Right hindlimb (tissue), 1 donor: Measurements from ENCODE around the gene SLC24A3.

Source experiments
- DNase-seq: peaks from one replicate; pipeline ENCODE4 v3.0.0-alpha.2; 2018

The SLC24A3 gene

DNA sequence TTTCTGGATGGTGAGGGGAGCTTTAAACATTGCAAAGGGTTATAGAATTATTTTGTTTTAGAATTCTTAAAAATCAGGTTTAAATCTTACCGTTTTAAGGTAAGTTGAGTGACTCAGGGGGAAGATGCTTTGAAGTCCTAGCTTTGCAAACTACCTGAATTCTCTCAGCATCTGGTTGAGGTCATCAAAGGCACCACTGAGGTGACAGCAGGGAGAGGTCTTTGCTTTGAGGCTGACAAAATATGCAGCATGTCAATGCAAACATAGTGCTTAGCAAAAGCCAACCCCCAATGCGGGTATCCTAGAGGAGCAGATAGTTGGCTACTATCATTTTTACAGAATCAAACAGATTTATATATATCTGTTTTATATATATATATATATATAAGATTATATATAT, 219.5 kb downstream of the SLC24A3 start:
- DNase-seq, result no peak

DNA sequence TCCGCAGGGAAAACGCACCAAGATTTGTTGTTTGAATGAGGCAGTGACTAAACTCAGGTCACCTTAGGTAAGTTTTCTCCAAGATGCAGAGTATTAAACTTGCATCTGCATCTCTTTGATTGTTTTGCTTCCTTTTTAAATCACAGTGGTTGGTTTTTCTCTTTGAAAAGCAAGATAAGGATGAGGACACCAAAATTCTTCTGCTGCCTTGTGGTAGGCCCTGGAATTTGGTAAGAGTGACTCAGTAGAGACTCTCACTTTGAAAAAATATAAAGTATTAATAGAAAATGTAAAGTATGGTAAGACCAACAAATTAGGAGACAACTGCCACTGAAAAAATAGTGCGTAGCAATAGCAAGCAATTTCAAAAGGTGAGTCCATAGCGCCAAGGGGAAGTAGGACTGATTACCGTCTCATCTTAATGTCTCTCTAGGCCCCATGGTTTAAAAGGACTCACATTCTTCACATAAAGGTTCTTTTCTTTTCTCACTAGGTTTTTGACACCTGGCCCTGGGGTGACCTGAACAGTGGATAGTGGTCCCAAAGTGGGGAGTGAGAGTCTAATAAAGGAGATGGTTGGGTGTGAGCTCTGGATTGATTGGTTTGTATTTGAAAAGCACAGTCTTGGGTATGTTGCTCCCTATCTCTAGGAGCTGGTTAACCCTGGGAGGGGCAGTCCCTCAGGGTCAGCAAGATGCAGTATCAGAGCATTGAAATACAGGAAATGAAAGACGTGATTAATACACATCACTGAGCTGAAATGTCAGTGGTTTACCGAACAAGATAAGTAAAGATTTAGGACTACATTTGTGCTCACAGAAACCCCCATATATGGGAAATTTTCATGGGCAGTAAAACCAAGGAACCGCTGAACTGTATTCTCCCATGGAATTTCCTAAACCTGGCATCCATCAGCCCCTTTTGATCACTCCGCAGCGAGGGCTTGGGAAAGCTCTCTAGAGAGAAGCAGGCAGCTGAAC, 221.2 kb downstream of the SLC24A3 start:
- no peak for DNase-seq

DNA sequence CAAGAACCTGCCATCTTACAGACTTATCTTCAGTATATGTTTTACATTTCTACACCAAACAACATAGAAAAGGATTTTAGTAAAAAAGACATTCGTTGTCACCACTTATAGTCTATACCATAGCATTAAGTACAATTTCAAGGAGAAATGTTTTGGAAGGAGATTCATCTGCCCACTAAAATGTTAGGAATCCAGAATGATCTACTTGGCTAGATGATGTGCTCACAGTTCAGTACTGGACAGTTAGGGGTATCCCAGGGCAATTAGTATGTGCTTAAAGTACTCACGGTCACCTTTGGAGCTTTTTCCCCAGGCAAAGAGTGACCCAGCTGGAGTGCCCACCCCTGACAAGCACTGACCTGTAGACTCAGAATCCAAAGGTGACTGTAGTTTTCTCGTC, 222.9 kb downstream of the SLC24A3 start:
- no peak for DNase-seq

DNA sequence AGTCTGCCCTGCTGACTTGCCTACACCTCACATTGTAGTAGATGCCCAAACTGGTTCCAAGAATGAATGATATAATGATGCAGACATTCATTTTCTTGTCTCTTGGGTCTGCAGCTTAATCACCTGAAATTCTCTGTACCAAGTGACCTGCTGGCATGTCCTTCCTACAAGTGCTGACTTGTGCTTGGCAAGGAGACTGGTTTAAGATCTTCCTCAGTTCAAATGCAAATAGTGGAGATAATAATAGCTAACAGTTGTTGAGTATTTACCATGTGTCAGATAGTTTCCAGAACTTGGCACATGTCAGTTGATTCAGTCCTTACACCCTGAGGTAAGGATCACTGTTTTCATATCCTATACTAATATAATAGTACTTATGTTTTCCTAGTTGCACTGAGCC, 223.4 kb downstream of the SLC24A3 start:
- no peak for DNase-seq

DNA sequence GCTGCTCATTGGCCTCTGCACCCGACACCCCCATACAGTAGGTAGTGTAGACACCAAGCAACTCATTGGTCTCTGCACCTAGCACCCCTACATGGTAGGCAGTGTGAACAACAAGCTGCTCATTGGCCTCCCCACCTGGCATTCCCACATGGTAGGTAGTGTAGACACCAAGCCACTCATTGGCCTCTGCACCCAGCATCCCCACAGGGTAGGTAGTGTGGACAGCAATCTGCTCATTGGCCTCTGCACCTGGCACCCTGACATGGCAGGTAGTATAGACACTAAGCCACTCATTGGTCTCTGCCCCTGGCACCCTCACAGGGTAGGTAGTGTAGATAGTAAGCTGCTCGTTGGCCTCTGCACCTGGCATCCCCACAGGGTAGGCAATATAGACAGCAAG, 226.0 kb downstream of the SLC24A3 start:
- no peak for DNase-seq

DNA sequence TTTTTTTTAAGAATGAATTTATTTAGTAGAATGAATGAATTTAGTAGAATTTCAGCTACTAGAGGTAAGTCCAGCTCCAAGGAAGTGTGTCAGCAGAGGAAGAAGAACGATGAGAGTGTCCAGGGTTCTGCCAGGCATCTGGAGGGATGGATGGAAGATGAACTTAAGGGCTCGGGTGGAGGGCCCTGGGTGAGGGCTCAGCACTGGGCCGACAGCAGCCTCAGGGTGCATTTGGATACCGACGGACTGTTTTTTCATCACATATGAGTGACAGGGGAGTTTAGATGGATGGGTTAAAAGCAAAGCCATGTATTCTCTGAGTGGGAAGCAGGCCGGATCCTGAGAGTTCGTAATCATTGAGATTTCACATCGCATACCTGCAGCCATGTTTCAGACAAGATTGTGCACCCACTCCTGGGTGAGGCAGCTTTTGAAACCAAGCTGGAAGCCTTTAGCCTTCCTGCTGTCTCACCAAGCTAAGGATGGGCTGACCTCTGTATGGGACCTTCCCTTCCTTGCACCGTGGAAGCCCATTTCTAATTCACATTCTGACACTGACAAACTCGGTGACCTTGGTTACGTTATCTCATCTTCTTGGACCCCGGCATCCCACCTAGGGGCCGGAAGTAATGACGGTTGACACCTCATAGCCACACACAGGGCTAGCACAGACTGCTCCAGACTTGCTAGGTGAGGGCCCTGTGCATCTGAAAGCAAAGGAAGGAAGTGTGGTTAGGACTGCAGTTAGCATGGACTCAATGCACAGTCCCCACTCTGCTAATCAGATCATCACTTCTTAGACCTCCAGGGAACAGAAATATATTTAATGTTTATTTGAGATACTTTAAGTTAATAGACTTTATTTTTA, 228.5 kb downstream of the SLC24A3 start:
- DNase-seq, result no peak

DNA sequence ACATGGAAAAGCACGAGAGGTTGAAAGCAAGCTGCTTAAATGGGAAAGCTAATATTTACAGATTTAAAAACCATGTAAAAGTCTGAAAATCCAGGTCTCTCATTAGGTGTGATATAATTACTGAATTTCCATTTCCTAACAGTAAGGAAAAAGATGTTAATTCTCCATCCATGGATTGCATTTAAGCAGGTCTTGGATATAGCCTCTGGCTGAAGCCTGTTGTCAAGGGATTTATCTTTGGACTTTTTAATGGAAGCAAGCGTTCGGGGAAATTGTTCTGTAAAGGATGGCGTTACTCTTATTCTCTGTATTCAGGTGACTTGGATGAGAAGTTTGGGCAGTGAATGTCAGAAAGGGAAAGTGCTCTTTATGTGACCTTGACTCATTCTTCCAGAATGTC, 233.8 kb downstream of the SLC24A3 start:
- no peak for DNase-seq

DNA sequence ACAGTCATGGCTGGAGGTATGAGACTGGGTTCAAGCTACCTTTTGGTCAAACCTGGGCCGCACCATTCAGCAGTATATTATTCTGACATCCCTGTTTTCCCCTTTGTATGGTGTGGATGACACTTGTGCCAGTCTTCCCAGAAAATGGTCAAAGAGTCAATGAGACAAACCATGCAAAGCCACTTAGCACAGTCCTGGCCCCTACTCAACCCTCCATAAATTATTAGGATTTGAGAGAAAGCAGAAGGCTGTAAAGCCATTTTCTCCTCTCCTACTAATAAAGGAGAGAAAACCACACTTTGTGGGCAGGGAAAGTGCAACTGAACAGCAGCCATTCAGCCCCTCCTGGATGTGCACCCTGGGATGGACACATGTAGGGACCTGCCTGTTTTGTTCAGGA, 236.2 kb downstream of the SLC24A3 start:
- DNase-seq, result no peak

DNA sequence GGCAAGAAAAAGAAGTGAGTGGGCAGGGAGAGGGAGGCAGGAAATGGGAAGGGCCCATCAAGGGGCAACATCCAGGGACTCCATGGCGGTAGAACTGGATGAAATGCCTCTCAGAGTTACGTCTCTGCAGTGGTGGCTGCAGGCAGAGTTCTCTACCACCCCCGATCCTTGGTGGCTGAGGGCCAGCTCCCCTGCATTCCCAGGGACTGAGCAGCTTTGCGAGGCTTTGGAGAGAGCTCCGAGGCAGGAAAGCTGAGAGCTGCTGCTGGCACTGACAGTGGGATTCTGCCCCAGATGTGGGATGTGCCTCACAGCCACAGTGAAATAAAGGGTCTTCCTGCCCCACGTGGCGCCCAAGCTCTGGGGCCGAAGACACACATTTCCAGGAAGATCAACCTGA, 236.6 kb downstream of the SLC24A3 start:
- peak; percentile 33 for DNase-seq

DNA sequence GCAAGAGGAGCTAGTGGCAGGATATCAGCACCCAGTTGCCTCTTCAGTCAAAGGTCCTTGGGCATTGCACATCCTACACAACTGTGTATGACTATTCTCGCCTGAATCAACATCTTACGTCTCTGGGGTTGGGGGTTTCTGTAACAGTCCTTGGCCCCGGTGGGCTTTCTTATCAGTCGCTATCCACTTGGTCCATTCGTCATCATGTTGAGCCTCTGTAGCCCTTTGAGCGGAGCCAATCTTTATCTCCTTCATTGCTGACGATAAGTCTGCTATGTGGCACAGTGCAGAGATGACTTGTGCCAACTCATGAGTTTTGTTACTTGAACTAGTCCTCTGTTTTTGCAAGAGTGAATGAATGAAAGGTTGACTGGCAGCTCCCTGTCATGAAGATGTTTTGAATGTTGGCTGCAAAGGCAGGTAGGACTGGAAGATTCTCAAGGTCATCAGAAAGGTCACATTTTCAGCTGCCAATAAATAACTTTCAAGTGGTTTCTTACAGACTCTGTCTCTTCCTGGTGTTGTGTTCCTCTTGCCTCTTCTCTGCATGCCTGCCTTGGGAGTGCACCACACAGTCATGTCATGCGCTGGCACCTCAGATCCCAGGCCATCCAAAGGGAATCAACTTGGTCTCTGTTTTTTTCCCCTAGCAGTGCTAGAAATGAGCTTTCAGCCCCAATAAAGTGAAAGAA, 238.9 kb downstream of the SLC24A3 start:
- no peak for DNase-seq

DNA sequence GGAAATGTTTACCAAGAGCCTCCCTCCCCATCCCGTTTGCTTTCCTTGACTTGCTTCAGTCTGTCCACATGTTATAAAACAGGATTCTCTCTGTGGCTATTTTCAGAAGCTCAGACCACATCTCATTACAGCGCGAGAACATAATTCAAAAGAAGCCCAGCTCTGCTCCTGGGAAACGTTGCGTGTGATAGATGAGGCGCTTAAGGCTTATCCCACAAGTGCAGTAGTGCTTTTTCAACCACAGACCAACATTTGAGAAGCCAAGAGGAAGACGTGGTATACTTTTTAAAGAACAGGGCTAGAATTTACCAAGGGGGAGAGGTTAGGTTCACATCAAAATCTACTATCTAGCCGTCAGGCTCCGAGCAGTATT, 239.5 kb downstream of the SLC24A3 start:
- peak; percentile 29 for DNase-seq

DNA sequence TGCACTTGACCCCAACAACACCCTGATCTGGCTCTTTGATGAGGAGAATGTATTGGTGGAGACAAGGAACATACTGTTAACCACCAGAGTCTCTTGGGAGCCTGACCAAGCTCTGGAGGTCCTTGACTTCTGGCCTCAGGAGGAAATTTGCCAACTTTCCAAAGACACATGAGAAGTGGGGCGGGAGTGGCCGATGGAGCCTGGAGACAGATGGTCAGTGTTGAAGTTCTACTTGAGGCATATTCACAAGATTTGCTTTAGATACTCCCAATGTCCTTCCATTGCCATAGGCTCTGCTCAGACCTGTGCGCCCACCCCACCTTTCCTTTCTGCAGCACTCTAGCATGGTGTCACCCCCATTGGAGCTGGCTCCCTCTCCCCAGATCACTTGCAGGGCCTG, 241.0 kb downstream of the SLC24A3 start:
- no peak for DNase-seq

DNA sequence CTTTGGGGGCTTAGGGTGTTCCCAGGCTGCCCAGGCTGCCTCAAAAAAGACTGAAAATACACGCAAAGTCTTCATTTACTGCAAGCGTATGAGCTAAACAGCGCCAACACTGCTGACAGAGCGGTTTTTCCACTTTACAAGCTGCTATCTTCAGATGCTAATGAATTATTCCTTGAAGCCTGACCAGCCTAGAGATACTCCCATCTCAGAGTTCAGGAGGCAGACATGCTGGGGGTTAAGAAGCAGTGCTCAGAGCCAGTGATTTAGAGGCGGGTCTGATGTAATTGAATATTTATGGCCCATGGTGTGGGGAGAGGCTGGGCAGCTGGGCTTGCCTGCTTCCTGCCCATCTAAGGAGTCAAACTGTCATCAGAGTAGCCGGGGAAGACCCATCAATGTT, 241.4 kb downstream of the SLC24A3 start:
- DNase-seq, result no peak

DNA sequence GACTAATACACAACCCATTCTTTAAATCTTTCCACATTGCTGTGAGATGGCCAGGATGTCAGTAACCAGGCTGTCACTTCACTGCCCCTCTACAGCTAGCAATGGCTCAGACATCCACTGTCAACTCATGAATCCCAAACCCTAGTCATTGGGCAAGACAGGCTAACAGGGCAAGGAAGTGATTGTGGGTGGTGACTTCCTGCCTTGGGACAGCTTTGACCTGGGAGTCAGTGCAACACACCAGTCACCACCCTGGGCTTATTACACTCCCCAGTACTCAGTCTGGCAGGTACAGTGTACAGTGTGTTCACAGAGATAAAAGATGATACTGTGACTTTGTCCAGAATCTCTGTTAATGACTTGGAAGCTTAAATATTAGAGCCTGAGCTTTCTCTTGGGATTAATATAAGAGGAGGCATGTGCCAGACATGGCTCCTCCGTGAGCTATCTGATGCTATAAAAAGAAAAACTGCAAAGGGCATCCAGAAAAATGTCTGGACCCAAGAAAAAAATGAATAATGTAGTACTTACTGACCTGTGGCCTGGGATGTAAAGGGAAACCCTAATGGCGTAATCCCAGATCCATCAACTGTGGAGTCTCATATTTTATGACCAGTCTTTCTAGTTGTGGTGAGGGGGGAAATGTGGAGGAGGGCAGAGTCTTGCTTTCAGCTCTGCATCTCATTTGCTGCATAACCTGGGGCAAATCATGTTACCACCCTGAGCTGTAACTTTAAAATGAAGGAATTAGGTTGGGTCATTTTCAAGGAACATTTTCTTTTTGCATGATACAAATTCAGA, 244.4 kb downstream of the SLC24A3 start:
- no peak for DNase-seq

DNA sequence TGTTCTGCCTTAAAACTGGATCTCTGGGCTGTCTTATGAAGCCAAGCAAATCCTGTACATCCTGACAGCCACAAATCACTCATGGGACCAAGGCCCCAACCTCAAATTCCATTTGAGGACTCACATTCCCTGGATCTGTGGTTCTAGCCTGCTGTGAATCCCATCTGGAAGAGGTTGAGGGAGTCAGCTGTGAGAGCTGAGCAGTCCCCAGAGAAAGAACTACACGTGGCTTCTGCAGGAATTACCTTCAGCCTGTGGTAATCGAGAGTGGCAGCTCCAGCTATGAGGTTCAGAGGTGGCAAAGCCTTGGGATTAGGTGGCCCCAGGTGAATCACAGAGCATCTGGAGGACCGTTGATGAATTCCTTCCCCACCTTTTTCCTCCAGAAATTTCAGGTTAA, 245.2 kb downstream of the SLC24A3 start:
- DNase-seq, result no peak

DNA sequence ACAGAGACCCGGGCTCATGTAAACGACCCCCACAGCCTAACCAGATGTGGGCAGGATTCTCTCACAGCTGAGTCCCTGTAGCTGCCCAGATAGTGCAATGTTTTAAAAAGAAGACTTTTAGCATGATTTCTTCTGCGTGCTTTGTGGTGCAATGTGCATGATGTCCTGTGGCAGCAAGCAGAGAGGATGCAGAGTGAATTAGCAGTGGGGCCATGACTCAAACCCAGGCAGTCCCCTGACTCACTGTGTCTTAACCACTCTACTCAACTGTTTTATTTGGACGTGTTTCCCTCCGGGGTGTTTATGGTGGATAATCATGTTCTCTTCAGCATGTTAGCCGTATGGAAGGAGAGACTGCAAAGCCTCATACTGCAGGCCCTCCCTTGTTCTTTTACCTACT, 247.9 kb downstream of the SLC24A3 start:
- DNase-seq, result no peak

DNA sequence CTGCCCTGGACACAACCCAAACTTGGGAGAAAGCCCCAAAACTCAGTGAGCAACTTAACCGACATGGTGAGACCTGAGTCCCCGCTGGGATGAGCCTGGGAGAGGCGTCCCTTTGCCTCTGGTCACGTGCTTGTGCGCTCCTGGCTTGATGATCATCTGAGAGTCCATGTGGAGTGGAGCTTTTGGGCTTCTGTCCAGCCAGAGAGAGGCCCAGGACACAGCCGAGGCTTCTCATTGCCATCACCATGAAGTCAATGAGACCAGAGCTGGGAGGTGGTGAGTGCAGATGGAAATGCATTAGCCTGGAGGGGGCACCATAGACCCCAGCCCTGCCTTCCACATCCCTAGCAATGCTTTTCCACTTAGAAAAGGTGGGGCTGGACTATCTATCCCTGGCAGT, 250.0 kb downstream of the SLC24A3 start:
- no peak for DNase-seq

DNA sequence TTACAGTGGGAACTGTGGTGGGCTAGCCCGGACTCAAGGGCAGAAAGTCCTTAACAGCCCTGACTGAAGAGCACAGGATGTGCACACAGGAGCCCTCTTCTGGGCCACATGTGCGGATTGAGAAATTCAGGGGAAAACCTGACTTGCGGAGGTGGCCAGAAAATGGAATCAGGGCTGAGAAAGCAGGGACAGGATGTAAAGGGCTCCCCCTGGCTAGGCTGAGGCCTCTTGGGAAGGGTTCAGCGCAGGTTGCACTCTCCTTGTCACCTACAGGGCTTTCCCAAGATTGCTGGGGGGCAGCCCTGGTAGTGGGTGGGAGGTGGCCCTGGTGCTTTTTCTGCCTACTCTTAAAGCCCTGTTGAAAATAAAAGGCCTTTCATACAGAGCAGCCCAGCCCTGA, 251.2 kb downstream of the SLC24A3 start:
- no peak for DNase-seq

DNA sequence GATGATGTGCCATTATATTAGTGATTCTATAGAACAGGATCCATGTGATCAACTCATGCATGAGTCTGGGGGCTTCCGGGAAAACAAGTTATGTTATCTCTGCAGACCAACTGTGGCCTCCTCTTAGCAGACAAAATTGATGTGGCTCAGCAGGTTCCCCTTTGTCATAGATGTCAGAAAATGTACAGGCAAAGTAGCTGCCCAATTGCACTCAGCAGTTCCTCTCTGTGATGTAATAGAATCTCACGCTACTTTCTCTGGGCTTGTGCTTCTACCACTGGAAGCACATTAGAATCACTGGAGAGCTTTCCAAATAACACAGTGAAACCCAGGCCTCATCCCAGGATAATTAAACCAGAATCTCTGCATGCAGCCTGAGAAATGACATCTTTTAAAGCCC, 253.1 kb downstream of the SLC24A3 start:
- DNase-seq, result no peak

DNA sequence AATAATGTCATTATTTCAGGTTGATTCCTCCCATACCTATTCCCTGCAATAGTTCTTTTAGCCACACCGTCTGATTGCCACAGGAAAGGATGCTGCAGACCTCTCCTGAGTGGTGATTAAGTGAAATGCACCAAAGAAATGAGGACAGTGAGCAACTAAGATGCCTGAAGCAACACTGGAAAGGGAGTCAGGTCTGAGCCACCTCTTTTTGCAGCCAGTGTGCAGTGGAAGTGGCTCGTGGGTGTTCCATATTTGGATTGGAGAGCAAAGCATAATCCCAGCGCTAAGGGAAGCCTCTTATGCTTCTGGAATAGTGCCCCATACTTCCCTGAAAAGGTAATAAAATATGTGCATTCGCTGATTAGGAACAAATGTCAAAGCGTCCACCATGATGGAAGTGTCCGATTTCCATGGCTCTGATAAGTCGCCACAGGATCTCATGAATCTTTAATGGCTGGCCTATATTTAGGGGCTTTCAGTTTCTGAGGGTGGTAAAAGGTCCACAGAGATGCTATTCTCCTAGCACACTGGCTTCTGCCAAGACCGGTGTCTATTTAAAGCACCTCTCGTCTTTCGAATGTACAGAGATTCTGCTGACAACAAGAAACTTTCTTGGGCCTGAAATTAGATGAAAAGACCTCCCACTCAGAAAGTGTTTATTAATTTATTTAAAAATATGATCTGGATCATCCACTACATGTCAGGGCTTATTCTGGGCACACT, 253.9 kb downstream of the SLC24A3 start:
- no peak for DNase-seq

DNA sequence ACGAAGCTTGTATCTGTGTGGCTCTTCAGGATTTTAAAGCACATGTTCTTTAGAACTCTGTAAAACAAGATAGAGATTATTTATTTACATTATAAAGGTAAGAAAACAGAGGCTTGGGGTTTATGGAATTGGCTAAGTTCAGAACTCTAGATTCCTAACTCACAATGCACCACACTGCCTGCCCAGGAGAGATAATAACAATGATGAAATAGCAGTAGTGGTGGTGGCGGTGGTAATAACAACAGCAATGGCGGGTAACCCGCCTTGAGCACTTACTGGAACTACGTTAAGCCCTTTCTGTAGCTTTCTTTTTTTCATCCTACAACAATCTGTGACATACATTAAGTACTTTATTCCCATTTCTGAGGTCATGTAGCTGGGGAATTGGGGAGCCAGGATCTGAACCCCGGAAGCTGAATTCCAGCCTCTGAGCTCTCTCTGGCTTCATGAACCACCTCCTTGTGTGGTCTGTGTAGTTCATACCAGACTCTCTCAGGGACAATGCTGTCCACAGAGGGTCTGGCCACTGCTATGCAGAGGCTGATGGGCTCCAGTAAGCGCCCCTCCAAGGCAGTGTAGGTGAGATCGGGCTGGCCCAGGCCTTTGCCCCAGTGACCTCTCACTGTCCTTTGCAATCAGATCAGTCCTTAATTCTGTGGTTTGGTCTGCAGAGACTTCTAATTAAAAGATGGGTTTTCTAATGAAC, 260.9 kb downstream of the SLC24A3 start:
- DNase-seq, result no peak
